ENCODE results near the gene COMMD2.

COMMD2 gene

DNA sequence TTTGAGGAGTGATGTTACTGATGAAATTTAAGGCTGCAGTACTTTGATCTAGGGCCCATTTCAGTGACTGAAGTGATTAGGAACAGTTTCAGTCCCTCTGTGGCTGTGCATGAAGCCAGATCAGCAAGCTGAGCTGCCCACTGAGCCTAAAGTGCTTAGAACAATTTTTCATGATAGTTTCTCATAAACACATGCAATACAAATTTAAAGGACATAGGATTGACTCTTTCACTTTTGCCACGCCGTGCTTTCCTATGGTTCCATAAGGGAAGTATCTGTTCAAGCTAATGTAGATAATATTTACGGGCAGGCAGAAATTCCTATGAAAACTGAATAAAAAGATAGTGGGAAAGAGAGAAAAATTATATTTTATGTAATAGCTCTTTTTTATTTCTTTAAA lies 29.5 kb upstream of the COMMD2 start:
- H3K4me1 ChIP-seq (ENCODE audit: control insufficient read depth in 1 of 2, insufficient read depth in 1 of 2, low read depth in 1 of 2, low read length in 1 of 2): peaks cover 39 to 46% of the 10 kb centered on the region in 2 experiments
- no peaks in the 10 kb centered on the region for H3K36me3 ChIP-seq
- H3K27me3 ChIP-seq: no peaks in the 10 kb centered on the region
- TF ChIP-seq, protein P1, sequence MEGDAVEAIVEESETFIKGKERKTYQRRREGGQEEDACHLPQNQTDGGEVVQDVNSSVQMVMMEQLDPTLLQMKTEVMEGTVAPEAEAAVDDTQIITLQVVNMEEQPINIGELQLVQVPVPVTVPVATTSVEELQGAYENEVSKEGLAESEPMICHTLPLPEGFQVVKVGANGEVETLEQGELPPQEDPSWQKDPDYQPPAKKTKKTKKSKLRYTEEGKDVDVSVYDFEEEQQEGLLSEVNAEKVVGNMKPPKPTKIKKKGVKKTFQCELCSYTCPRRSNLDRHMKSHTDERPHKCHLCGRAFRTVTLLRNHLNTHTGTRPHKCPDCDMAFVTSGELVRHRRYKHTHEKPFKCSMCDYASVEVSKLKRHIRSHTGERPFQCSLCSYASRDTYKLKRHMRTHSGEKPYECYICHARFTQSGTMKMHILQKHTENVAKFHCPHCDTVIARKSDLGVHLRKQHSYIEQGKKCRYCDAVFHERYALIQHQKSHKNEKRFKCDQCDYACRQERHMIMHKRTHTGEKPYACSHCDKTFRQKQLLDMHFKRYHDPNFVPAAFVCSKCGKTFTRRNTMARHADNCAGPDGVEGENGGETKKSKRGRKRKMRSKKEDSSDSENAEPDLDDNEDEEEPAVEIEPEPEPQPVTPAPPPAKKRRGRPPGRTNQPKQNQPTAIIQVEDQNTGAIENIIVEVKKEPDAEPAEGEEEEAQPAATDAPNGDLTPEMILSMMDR (IDR thresholded peaks at IDR 0.05): no peak
- no peaks in the 10 kb centered on the region for H3K9me3 ChIP-seq
- peak overlapping the region; percentile 44 to 45 for H3K4me3 ChIP-seq (ENCODE audit: low read depth in 1 of 2, low read length in 1 of 2)
- peak overlapping the region; percentile 97 for H3K27ac ChIP-seq

DNA sequence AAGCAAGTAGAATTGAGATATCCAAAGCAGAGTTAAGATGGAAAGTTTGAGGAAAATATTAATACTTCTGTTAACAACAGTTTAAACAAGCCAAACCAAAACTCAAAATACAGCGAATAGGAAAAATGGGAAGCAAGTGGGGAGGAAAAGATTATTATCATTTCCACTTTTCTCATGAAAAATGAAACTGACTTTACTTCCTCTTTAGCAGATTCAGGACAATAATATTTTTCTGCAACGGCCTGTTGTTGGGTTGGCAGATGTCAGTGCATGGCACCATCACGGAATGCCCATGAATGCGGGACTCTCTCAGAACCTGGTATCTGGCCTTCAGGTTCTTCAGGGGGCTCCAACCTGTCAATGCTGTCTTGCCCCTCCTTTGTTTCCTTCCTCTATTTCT lies 28.9 kb upstream of the COMMD2 start:
- Histone ChIP-seq H3K4me1 (ENCODE audit: control insufficient read depth in 1 of 2, insufficient read depth in 1 of 2, low read depth in 1 of 2, low read length in 1 of 2) (peaks cover 39 to 46% of the 10 kb centered on the region in 2 experiments), H3K36me3 (no peaks in the 10 kb centered on the region), H3K9me3 (no peaks in the 10 kb centered on the region), H3K4me3 (ENCODE audit: low read depth in 1 of 2, low read length in 1 of 2) (peak overlapping the region; percentile 44 to 45), H3K27me3 (no peaks in the 10 kb centered on the region), H3K27ac (peak overlapping the region; percentile 97)
- TF ChIP-seq, protein P1 (IDR thresholded peaks at IDR 0.05): no peak

DNA sequence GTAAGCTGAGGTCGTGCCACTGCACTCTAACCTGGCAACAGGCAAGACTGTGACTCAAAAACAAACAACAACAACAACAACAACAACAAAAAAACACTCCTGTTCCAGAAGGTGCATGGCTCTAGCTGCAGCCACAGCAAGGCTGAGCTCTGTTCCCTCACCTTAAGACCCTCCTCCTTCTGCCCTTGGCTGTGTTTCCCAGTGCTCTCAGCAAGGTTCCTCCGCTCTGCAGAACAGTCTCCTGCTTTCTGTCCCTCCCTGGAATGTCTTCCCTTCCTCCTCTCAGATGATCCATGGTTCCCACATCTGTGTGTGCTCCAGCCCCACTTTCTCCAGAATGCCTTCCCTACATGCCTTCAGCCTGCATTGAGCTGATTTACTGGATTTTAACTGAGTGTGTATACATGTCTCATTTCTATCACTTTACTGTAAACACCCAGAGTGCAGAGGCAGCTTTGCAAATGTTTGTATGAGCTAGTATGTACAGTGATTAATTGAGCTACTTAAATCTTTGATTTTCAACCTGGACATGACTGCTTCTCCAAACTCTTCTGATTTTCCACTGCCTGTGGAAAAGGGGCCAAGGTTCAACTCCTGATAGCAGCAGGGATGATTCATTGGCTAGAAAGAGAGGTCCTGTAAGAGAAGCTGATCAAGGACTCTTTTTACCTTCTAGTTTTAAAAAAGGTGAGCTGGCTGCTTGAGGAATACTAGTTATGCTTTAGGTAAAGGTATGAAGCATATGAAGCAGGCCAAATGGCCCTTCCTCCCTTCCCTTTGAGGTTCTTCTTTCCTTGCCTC lies 25.3 kb upstream of the COMMD2 start:
- peaks cover 21 to 25% of the 10 kb centered on the region in 2 experiments for H3K4me1 ChIP-seq (ENCODE audit: control insufficient read depth in 1 of 2, insufficient read depth in 1 of 2, low read depth in 1 of 2, low read length in 1 of 2)
- H3K36me3 ChIP-seq: no peaks in the 10 kb centered on the region
- no peaks in the 10 kb centered on the region for H3K9me3 ChIP-seq
- no peak overlapping the region for H3K4me3 ChIP-seq (ENCODE audit: low read depth in 1 of 2, low read length in 1 of 2)
- H3K27me3 ChIP-seq: no peaks in the 10 kb centered on the region
- TF ChIP-seq, protein P1 (IDR thresholded peaks at IDR 0.05): no peak
- H3K27ac ChIP-seq: no peak overlapping the region

DNA sequence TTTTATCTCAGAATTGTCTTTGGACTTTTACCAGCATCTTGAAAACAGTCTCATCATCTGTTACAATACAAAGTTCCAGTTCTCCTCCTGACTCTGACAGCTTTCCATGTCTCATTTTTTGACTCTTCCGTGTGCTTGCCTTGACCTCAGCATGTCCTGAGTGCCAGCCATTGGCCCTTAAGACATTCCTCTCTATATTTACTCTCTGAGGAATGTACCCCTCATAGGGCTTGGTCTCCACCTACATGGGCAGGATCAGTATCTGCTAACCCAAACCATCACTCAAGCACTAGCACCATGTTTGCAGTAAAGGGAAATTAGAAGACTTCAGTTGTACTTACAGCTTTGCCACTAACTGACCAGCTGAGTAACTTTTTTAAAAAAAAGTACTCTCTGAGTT lies 23.9 kb upstream of the COMMD2 start:
- Histone ChIP-seq H3K4me1 (ENCODE audit: control insufficient read depth in 1 of 2, insufficient read depth in 1 of 2, low read depth in 1 of 2, low read length in 1 of 2) (peaks cover 8 to 11% of the 10 kb centered on the region in 2 experiments), H3K27ac (no peak overlapping the region), H3K9me3 (no peaks in the 10 kb centered on the region), H3K27me3 (no peaks in the 10 kb centered on the region), H3K4me3 (ENCODE audit: low read depth in 1 of 2, low read length in 1 of 2) (no peak overlapping the region), H3K36me3 (no peaks in the 10 kb centered on the region)
- TF ChIP-seq, protein P1 (IDR thresholded peaks at IDR 0.05): no peak

DNA sequence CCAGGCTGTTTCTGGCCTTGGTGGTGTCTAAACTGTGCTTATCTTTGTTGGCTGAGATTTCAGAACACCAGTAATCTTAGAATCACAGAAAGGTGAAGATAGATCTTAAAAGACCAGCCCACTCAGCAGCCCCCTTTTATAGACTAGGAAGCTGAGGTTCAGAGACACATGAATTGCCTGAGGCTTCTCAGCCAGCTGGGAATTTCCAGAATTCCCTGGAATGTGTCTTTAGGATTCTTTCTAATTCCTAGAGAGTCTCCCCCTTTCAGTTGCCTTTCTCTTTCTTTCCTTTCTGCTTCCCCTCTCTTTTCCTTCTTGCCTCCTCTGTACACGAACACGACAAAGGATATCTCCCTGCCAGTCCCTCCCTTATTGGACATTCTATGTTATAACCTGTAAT lies 20.6 kb upstream of the COMMD2 start:
- no peaks in the 10 kb centered on the region for H3K9me3 ChIP-seq
- H3K27ac ChIP-seq: no peak overlapping the region
- no peaks in the 10 kb centered on the region for H3K27me3 ChIP-seq
- TF ChIP-seq, protein P1 (IDR thresholded peaks at IDR 0.05): no peak
- H3K4me1 ChIP-seq (ENCODE audit: control insufficient read depth in 1 of 2, insufficient read depth in 1 of 2, low read depth in 1 of 2, low read length in 1 of 2): no peaks in the 10 kb centered on the region
- no peaks in the 10 kb centered on the region for H3K36me3 ChIP-seq
- no peak overlapping the region for H3K4me3 ChIP-seq (ENCODE audit: low read depth in 1 of 2, low read length in 1 of 2)

All from neutrophil (primary cell).